CD4-positive, alpha-beta T cell treated with Interleukin-6 at 100 ng/mL for 8 hours (primary cell): ENCODE data around the gene MYH6.
A peak's percentile ranks its signal among the peaks of the same experiment; 100 is the strongest.

ENCODE experiments used
- DNase-seq: peaks from one replicate; pipeline ENCODE4 v3.0.0-alpha.2; 2020; ENCODE audit warnings: mixed read lengths, low spot score

MYH6 gene

GRCh38 chr14:23355871-23356435 lies 52.1 kb downstream of the MYH6 start:
- no peak for DNase-seq

GRCh38 chr14:23354990-23355389 lies 53.1 kb downstream of the MYH6 start:
- no peak for DNase-seq

DNA sequence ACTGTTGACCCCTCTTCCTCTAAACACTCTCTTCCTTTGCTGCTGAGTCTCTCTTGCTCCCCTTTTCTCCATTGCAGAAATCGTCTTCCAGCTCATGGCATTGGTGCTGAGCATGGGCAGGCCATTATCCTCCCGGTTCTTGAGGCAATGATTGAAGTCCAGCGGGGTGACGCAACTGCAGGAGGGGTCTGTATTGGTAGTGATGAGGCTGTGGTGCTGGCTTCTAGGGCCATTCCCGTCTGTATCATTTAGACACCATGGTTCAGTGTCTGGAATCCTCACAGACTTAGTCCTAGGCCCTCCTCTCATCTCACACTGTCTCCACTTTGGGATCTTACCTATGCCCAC lies 54.7 kb downstream of the MYH6 start:
- DNase-seq = no peak

DNA sequence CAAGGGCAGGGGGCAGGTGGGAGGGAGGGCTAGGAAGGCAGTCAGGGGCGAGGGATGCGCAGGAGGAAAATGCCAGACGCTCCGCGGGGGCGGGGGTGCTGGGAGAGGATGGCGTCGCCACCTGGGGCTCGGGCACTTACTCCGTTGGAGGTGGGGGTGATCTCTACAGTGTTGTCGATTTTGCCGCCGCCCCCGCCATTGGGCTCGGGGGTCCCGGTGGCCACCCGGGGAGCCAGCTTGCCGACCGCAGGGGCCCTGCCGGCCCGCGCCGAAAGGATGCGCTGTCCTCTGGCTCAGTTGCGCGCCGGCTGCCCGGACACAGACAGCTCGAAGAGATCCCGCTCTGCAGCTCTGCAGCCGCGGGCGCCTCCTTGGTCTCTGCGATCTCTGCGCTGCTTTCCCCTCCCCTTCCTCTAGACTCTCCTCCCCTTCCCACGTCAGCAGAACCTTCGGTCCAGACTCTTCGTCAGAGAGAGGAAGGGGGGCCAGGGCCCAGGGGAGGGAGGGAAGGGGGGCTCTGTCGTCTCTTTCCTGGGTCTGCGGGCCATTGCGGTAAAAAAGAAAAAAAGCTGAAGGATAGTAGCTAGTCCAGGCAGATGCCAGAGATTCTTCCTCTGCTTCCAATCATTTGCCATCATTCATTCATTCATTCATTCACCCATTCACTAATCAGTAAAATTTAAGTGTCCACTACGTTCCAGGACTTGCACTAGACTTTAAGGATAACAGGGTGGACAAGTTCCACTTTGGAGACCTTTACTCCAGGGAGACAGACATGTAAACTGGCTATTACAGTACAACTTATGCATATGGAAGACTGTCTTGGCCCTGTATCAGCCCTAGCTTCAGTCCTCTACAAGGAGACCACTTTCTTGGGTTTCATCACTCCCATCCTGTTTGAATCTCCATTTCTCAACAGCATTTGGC lies 55.3 kb downstream of the MYH6 start, which contains the start of gene SLC22A17:
TSS of gene SLC22A17 (minus strand) at position 382 of the 927 bp plus-strand sequence.
- DNase-seq = peak; percentile 44

GRCh38 chr14:23351681-23352505 lies 56.2 kb downstream of the MYH6 start:
- no peak for DNase-seq

DNA sequence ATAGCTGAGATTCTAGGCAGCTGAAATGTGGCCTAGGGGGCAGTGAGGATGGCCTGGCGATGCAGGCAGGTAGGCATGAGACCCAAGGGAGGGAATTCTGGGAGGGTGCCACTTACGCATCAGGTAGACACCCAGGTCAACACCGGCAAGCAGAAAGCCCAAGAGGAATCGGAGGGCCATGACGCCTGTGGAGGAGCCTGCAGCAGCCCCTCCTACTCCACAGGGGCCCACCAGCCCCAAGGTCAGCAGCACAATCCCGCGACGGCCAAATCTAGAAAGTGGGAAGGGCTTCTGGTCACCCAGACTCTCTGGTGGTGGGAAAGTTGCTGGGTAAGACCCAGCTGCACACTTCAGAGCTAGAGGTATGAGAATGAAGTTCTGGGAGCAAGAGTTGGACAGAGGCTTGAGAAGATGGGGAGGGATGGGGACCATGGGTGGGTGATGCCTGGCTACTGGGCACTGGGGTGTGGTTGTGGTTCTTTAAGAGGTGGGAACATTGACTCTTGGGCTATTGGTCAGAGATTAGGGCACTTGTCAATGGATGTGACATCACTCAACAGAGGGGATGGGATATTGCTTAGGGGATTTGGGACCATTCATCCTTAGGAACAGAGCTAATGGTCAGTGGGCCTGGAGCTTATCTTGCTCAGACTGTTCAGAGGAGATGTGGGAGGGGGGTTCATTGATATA lies 58.8 kb downstream of the MYH6 start:
- DNase-seq = no peak

GRCh38 chr14:23348297-23348655 lies 59.8 kb downstream of the MYH6 start:
- no peak for DNase-seq

- no peak for DNase-seq
Observed at GRCh38 chr14:23347406-23348296, 60.4 kb downstream of the MYH6 start.

GRCh38 chr14:23346693-23347405 lies 61.2 kb downstream of the MYH6 start:
- DNase-seq = no peak

DNA sequence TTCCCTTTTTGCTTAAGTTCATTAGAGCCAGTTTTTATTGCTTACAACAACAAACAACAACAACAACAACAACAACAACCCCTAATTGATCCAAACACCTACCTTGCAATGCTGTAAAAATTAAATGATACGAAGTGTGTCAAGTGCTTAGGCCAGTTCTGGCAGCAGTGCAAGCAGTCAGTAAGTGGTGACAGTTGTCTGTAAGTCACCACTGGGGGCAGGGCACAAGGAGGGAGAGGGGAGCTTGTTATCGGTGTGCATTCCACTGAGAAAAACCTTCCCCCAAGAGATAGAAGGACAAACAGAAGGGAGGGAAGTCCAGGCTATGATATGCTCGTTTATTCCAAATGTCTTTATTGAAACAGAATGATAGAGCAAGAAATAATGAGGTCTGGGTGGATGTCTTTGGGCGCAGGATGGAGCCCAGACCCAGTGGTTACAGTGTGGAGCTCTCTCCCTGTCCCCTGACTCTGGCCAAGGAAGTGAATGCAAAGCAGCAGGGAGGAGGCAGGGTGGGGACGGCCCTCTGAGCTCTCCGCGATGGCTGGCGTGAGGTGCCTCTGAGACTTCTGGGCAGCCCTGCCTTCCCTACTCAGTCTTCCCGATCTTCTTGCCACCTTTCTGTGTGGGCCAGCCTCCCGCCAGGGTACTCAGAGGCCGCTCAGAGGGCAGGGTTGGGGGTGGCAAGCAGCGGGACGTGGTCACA lies 61.9 kb downstream of the MYH6 start:
- no peak for DNase-seq

DNA sequence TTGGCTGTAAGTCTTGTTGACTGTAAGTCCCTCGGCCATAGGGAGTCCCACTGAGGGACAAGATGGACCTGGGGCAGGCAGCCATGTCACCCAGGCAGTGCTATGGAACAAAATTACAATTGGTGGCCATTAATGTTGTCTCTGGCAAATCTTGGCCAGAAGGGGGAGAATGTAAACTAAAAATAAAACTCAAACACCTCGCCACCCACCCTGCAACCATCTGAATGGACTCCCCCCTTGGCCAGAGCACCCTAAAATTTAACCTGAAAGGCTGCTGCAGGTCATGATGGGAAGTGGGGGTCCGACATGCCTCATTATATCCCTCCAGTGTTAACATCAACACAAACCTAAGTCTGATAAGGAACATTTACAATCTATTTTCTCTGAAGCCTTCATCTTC lies 63.6 kb downstream of the MYH6 start:
- no peak for DNase-seq

- DNase-seq = no peak
Observed at GRCh38 chr14:23339506-23340268, 68.4 kb downstream of the MYH6 start.

- DNase-seq = no peak
Observed at GRCh38 chr14:23335623-23336022, 72.5 kb downstream of the MYH6 start.
